Measurements from ENCODE around the gene PEPD.

The PEPD gene

DNA sequence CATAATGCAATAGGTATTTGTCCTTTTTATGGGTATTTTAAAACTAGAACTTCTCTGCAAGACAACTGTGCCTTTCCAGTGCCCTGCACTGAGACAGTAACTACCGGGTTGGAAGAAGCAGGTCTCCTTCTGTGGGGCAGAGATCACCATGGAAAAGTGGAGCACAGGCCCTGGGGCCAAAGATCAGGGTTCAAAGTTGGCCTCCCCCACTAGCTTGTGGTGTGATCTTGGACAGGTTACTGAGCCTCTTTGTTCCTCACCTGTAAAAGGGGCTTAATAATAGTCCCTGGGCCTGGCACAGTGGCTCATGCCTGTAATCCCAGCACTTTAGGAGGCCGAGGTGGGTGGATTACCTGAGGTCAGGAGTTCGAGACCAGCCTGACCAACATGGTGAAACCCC lies 79.8 kb downstream of the PEPD start:
- H3K4me3 ChIP-seq (ENCODE audit: low read length) = no peak overlapping the region
- DNase-seq (ENCODE audit: low read depth) = no peak
- no peak for TF ChIP-seq CTCF (IDR thresholded peaks at IDR 0.05; ENCODE audit: insufficient read depth, low read depth, low read length, missing control alignments)

DNA sequence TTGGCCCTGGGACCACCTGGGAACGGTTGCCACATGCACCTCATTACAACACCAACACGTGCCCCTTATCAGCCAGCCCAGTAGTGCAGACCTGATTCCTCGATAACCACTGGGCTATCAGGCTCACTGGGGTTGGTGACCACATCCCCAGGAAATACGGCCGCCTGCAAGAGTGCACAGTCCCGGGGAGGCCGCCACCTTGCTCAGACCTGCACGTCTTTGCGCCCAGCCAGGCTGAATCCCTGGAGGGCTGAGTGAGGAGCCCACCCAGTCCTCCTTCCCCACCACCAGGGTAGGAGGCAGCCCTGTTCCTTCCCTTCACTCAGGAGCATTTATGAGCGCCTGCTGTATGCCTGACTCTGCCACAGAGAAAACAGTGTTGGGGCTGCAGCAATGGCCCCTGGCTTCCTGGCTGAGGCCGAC lies 80.3 kb downstream of the PEPD start:
- no peak for TF ChIP-seq CTCF (IDR thresholded peaks at IDR 0.05; ENCODE audit: insufficient read depth, low read depth, low read length, missing control alignments)
- no peak overlapping the region for H3K4me3 ChIP-seq (ENCODE audit: low read length)
- no peak for DNase-seq (ENCODE audit: low read depth)

DNA sequence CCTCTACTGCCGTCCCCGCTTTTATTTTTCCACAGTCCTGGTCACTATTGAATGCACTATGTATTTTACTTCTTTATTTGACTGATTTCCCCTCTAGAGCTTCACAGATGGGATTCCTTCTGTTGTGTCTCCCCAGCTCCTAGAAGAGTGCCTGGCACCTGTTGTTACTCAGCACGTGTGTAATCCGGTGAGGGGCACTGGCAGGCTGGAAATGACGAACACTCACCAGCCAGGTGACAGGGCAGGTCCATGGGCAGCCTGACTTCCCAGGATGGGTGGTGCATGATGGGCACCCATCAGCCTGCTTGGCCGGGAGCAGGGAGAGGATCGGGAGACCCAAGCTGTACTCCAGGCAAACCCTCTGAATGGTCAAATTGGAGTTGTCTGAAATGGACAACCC lies 80.9 kb downstream of the PEPD start:
- H3K4me3 ChIP-seq (ENCODE audit: low read length) = no peak overlapping the region
- DNase-seq (ENCODE audit: low read depth) = no peak
- no peak for TF ChIP-seq CTCF (IDR thresholded peaks at IDR 0.05; ENCODE audit: insufficient read depth, low read depth, low read length, missing control alignments)

DNA sequence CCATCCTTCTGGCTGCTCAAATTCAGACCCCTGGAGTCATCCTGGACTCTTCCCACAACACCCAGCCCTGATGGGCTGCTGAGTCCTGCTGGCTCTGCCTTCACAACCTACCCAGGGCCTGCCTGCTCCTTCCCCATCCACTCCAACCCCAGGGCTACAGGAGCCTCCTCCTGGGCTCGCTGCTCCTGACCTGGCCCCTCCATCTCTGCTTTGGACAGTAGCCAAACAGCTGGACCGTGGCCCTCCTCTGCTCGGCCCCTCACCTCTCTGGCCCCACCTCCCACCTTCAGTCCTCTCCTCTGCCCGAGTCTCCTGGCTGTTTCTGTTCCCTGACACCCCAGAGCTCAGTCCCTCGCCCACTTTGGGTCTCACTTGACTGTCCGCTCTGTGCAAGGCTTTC lies 81.3 kb downstream of the PEPD start:
- no peak for DNase-seq (ENCODE audit: low read depth)
- no peak overlapping the region for H3K4me3 ChIP-seq (ENCODE audit: low read length)
- TF ChIP-seq CTCF (IDR thresholded peaks at IDR 0.05; ENCODE audit: insufficient read depth, low read depth, low read length, missing control alignments) = no peak

- no peak for DNase-seq (ENCODE audit: low read depth)
- TF ChIP-seq CTCF (IDR thresholded peaks at IDR 0.05; ENCODE audit: insufficient read depth, low read depth, low read length, missing control alignments) = no peak
- no peak overlapping the region for H3K4me3 ChIP-seq (ENCODE audit: low read length)
Measured at GRCh38 chr19:33438987-33439781, 82.4 kb downstream of the PEPD start.

- no peak for TF ChIP-seq CTCF (IDR thresholded peaks at IDR 0.05; ENCODE audit: insufficient read depth, low read depth, low read length, missing control alignments)
- no peak for DNase-seq (ENCODE audit: low read depth)
- H3K4me3 ChIP-seq (ENCODE audit: low read length) = no peak overlapping the region
Measured at GRCh38 chr19:33437821-33438671, 83.5 kb downstream of the PEPD start.
